Measurements from ENCODE around the gene PXYLP1. TPM values are rescaled to one million over a fixed set of nuclear protein-coding genes. Genes with fewer than 3 reads are reported as not detected.

Gene PXYLP1
- total RNA-seq, 2 experiments from 2014 or later = 3.6 to 4.2 TPM

DNA sequence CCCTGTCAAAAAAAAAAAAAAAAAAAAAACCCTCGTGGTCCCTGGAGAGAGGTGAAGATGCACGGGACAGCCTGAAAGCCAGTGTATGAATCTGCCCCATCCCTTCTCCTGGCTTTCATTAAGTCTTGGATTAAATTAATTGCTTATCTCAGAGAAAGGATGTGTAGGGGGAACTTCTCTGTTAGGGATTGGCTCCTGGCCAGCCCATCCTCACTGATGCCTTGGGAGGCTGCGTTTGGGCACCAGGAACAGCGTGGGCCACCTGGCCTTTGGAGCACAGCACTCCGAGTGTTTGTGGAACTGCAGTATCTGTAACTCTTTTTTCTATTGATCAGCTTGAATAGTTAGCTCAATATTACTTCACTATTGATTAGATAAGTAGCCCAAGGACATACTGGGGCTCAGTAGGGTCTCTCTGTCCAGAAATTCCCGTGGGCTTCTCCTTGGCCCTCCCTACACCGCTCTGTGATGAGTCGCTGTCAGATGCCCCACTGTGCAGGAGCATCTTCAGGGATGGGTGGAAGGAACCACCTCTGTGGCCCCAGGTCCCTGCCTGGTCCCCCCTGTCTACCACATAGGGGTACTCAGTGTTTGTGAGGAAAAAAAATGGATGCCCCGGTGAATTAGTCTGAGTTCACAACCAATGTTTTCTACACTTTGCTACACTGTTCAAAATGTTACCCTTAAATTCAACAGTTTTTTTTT is 2.0 kb downstream of the PXYLP1 start:
- ChIA-PET POLR2A (interaction anchor here (1.5 kb wide), 1 partner anchor 10 kb away, joined by 3 read pairs; no protein-coding TSS in a partner anchor), CTCF (ENCODE audit: unreplicated experiment) (no interaction called here)
- Histone ChIP-seq H3K27ac (ENCODE audit: low read depth, low read length, poor library complexity, severe bottlenecking) (no peak overlapping the region), H3K9me3 (ENCODE audit: low read length) (no peaks in the 10 kb centered on the region), H3K9me2 (ENCODE audit: insufficient read depth, low read length) (no peaks in the 10 kb centered on the region), H3K4me3 (ENCODE audit: low read depth, low read length, poor library complexity, severe bottlenecking) (no peak overlapping the region), H3K36me3 (ENCODE audit: insufficient read depth, low read length) (no peaks in the 10 kb centered on the region), H4K20me1 (ENCODE audit: insufficient read depth, low read length) (no peaks in the 10 kb centered on the region), H3K4me1 (ENCODE audit: insufficient read depth, low read length, poor library complexity, severe bottlenecking) (peaks cover 7% of the 10 kb centered on the region), H3K79me2 (ENCODE audit: insufficient read depth, low read depth, low read length) (no peaks in the 10 kb centered on the region), H3K4me2 (ENCODE audit: low read length) (no peak overlapping the region), H2AFZ (ENCODE audit: low read length) (no peak overlapping the region)
- DNase-seq (ENCODE audit: low spot score) = no peak
- TF ChIP-seq, protein P1, sequence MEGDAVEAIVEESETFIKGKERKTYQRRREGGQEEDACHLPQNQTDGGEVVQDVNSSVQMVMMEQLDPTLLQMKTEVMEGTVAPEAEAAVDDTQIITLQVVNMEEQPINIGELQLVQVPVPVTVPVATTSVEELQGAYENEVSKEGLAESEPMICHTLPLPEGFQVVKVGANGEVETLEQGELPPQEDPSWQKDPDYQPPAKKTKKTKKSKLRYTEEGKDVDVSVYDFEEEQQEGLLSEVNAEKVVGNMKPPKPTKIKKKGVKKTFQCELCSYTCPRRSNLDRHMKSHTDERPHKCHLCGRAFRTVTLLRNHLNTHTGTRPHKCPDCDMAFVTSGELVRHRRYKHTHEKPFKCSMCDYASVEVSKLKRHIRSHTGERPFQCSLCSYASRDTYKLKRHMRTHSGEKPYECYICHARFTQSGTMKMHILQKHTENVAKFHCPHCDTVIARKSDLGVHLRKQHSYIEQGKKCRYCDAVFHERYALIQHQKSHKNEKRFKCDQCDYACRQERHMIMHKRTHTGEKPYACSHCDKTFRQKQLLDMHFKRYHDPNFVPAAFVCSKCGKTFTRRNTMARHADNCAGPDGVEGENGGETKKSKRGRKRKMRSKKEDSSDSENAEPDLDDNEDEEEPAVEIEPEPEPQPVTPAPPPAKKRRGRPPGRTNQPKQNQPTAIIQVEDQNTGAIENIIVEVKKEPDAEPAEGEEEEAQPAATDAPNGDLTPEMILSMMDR (conservative IDR thresholded peaks at IDR 0.05; ENCODE audit: low read length) = no peak
- no peak for TF ChIP-seq EZH2phosphoT487 (IDR thresholded peaks at IDR 0.05; ENCODE audit: borderline replicate concordance, low read depth, low read length)
- no TSS peak for BruUV-seq (replicated peaks)
- intact Hi-C loops (cut with micrococcal nuclease; ENCODE audit: unreplicated experiment) = loop anchor here (5.0 kb wide), 2 partner anchors 44 to 219 kb away; no protein-coding TSS in a partner anchor

DNA sequence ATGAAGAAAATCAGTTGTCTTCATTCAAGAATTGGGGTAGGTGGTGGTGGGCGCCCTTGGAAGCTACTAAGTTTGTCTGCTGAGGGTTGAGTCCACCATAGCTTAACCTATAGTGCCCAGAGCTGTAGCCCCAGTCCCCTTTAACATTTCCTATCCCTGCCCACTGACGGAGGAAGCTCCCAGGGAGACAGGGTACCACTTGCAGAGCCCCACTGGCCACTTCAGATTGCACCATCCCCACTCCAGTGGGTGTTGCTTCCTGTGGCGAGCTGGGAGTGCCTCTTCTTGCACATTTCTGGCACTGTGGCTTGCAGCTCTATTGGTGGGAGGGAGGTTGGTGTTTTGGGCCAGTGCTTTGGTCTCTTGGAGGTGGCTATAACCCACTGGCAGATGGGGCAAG is 2.7 kb downstream of the PXYLP1 start:
- intact Hi-C loops (cut with micrococcal nuclease; ENCODE audit: unreplicated experiment) = loop anchor here (5.0 kb wide), 2 partner anchors 43 to 218 kb away; no protein-coding TSS in a partner anchor
- DNase-seq (ENCODE audit: low spot score) = no peak
- no peaks in the 10 kb centered on the region for H3K79me2 ChIP-seq (ENCODE audit: insufficient read depth, low read depth, low read length)
- no peak overlapping the region for H2AFZ ChIP-seq (ENCODE audit: low read length)
- H3K4me3 ChIP-seq (ENCODE audit: low read depth, low read length, poor library complexity, severe bottlenecking) = no peak overlapping the region
- no TSS peak for BruUV-seq (replicated peaks)
- ChIA-PET POLR2A (interaction anchor here (1.5 kb wide), 1 partner anchor 9 kb away, joined by 3 read pairs; no protein-coding TSS in a partner anchor), CTCF (ENCODE audit: unreplicated experiment) (no interaction called here)
- no peak overlapping the region for H3K27ac ChIP-seq (ENCODE audit: low read depth, low read length, poor library complexity, severe bottlenecking)
- H3K4me2 ChIP-seq (ENCODE audit: low read length) = no peak overlapping the region
- no peaks in the 10 kb centered on the region for H4K20me1 ChIP-seq (ENCODE audit: insufficient read depth, low read length)
- no peaks in the 10 kb centered on the region for H3K9me2 ChIP-seq (ENCODE audit: insufficient read depth, low read length)
- no peaks in the 10 kb centered on the region for H3K36me3 ChIP-seq (ENCODE audit: insufficient read depth, low read length)
- no peaks in the 10 kb centered on the region for H3K9me3 ChIP-seq (ENCODE audit: low read length)
- TF ChIP-seq, protein P1 (conservative IDR thresholded peaks at IDR 0.05; ENCODE audit: low read length) = no peak
- TF ChIP-seq EZH2phosphoT487 (IDR thresholded peaks at IDR 0.05; ENCODE audit: borderline replicate concordance, low read depth, low read length) = no peak
- peaks cover 7% of the 10 kb centered on the region for H3K4me1 ChIP-seq (ENCODE audit: insufficient read depth, low read length, poor library complexity, severe bottlenecking)

DNA sequence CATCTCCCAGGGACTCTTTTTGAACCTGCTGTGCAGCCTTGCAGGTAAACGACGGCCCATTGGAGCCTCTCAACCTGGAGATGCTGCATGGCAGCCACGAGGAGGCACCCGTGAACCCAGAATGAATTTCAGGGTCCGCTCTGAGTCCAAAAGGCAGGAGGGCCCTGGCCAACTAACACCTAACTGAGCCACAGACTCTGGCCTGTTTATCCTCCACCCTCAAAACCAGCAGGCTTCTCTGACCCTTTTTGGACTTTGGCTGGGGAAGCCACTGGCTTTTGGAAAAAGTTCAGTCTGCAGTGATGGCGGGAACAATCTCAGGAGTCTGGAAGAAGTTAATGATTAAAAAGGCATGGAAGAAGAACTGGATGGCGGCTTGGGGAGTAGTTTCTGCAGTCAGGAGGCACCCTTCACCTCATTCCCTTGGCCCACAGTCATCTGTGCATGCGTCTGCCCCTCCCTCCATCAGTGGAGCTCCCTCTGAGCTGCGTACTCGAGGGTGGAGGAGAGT is 4.1 kb downstream of the PXYLP1 start:
- no TSS peak for BruUV-seq (replicated peaks)
- H3K4me1 ChIP-seq (ENCODE audit: insufficient read depth, low read length, poor library complexity, severe bottlenecking) = peaks cover 5% of the 10 kb centered on the region
- no peak for DNase-seq (ENCODE audit: low spot score)
- TF ChIP-seq EZH2phosphoT487 (IDR thresholded peaks at IDR 0.05; ENCODE audit: borderline replicate concordance, low read depth, low read length) = no peak
- TF ChIP-seq, protein P1 (conservative IDR thresholded peaks at IDR 0.05; ENCODE audit: low read length) = no peak
- H3K9me2 ChIP-seq (ENCODE audit: insufficient read depth, low read length) = no peaks in the 10 kb centered on the region
- no peaks in the 10 kb centered on the region for H4K20me1 ChIP-seq (ENCODE audit: insufficient read depth, low read length)
- CTCF ChIA-PET (ENCODE audit: unreplicated experiment) = no interaction called here
- intact Hi-C loops (cut with micrococcal nuclease; ENCODE audit: unreplicated experiment) = no loop called here
- no peak overlapping the region for H3K4me2 ChIP-seq (ENCODE audit: low read length)
- no peak overlapping the region for H2AFZ ChIP-seq (ENCODE audit: low read length)
- POLR2A ChIA-PET = interaction anchor here (0.7 to 1.3 kb wide), 3 partner anchors 14 to 16 kb away, joined by 3 to 5 read pairs (median 3); no protein-coding TSS in a partner anchor
- H3K9me3 ChIP-seq (ENCODE audit: low read length) = no peaks in the 10 kb centered on the region
- H3K36me3 ChIP-seq (ENCODE audit: insufficient read depth, low read length) = no peaks in the 10 kb centered on the region
- no peak overlapping the region for H3K4me3 ChIP-seq (ENCODE audit: low read depth, low read length, poor library complexity, severe bottlenecking)
- no peak overlapping the region for H3K27ac ChIP-seq (ENCODE audit: low read depth, low read length, poor library complexity, severe bottlenecking)
- H3K79me2 ChIP-seq (ENCODE audit: insufficient read depth, low read depth, low read length) = no peaks in the 10 kb centered on the region

Measured in OCI-LY7 (cell line).